ENCODE data around the gene SMIM23.

The SMIM23 gene

GRCh38 chr5:171764265-171764664 is 21.4 kb upstream of the SMIM23 start:
- Histone ChIP-seq H3K27ac (ENCODE audit: extremely low read depth, low read depth, low read length) (no peak overlapping the region), H3K9me3 (ENCODE audit: control insufficient read depth, insufficient read depth, low read depth, low read length) (no peaks in the 10 kb centered on the region; the same call in 1 of the 2 replicates), H3K4me1 (ENCODE audit: control insufficient read depth, insufficient read depth, low read length) (no peaks in the 10 kb centered on the region), H3K36me3 (ENCODE audit: control insufficient read depth in 2 of 2, insufficient read depth in 1 of 2, low read length in 2 of 2) (no peaks in the 10 kb centered on the region), H3K4me3 (ENCODE audit: low read depth, low read length) (no peak overlapping the region)
- ChIA-PET CTCF (no interaction called here), POLR2A (no interaction called here)
- TF ChIP-seq ZNF513 (tag by site-specific recombination; IDR thresholded peaks at IDR 0.05) (no peak), ZNF184 (tag by site-specific recombination; IDR thresholded peaks at IDR 0.05) (no peak), ZNF645 (tag by site-specific recombination; IDR thresholded peaks at IDR 0.05) (no peak), ZNF138 (tag by site-specific recombination; IDR thresholded peaks at IDR 0.05; ENCODE audit: borderline replicate concordance) (no peak), ZNF791 (tag by site-specific recombination; IDR thresholded peaks at IDR 0.05) (no peak), ZNF211 (tag by site-specific recombination; IDR thresholded peaks at IDR 0.05; ENCODE audit: low read depth) (no peak), PRDM10 (tag by site-specific recombination; IDR thresholded peaks at IDR 0.05) (no peak), ZNF600 (tag by site-specific recombination; IDR thresholded peaks at IDR 0.05) (no peak), ZNF629 (tag by site-specific recombination; IDR thresholded peaks at IDR 0.05) (no peak), ZBTB7A (tag by site-specific recombination; IDR thresholded peaks at IDR 0.05; ENCODE audit: low read depth) (no peak), ZNF449 (tag by site-specific recombination; IDR thresholded peaks at IDR 0.05) (no peak), KLF16 (tag by site-specific recombination; IDR thresholded peaks at IDR 0.05) (no peak)

GRCh38 chr5:171766875-171767274 is 18.7 kb upstream of the SMIM23 start:
- no peaks in the 10 kb centered on the region for H3K4me1 ChIP-seq (ENCODE audit: control insufficient read depth, insufficient read depth, low read length)
- TF ChIP-seq ZNF133 (tag by site-specific recombination; IDR thresholded peaks at IDR 0.05) (peak; percentile 93), ZNF202 (tag by site-specific recombination; IDR thresholded peaks at IDR 0.05; ENCODE audit: borderline replicate concordance) (no peak), SETDB1 (IDR thresholded peaks at IDR 0.05; ENCODE audit: insufficient read length, low read length) (peak; percentile 25), ZNF624 (tag by site-specific recombination; IDR thresholded peaks at IDR 0.05) (no peak)
- ChIA-PET POLR2A (no interaction called here), CTCF (no interaction called here)
- no peak overlapping the region for H3K27ac ChIP-seq (ENCODE audit: extremely low read depth, low read depth, low read length)
- no peaks in the 10 kb centered on the region; the same call in 1 of the 2 replicates for H3K9me3 ChIP-seq (ENCODE audit: control insufficient read depth, insufficient read depth, low read depth, low read length)
- no peak overlapping the region for H3K4me3 ChIP-seq (ENCODE audit: low read depth, low read length)
- no peaks in the 10 kb centered on the region for H3K36me3 ChIP-seq (ENCODE audit: control insufficient read depth in 2 of 2, insufficient read depth in 1 of 2, low read length in 2 of 2)

All from HEK293 (cell line).